Stimulated activated naive CD4-positive, alpha-beta T cell (primary cell): Measurements from ENCODE around the gene KLHDC7B.

Experiments used
- DNase-seq, 6 experiments: peaks; one replicate each; lab custom pipeline; 2025; lab: John Stamatoyannopoulos, UW

Gene KLHDC7B

DNA sequence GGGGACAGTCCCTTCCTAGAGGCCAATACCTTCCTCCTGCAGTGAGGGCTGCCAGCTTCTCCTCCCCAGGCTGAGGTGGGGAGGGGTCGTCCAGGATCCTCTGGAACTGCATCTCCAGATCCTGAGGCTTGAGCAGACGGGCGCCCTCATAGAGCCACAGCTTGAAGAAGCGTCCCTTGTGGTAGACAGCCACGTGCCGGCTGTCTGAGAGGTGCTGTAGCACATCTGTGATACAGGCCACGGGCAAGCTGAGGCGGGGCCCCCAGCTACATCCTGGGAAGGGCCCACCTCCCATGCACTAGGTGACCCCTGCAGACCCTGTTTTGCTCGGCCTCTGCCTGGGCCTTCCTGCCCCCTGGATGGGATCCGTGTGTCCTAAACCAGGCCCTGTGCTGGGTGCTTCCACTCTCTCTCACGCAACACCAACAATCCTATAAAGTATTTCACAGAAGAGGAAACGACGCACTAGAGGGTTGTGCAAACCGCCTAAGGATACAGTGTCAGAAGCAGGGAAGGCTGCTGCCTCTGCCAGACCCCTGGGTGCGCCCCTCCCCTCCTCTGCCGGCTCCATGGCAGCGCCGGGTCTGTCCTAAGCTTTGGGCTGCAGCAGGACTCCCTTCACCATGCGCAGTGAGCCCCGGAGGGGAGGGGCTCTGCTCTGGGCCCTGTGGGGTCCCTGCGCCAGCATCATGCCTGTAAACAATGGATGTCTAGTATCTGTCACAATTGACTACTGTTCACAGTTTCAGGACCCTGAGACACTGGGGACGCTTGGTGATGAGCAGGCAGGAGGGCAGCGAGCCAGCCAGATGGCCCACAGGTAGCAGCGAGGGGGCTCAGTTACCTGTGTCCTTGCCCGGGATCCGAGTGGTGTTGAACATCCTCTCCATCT, 28.0 kb downstream of the KLHDC7B start:
- DNase-seq = no peak

DNA sequence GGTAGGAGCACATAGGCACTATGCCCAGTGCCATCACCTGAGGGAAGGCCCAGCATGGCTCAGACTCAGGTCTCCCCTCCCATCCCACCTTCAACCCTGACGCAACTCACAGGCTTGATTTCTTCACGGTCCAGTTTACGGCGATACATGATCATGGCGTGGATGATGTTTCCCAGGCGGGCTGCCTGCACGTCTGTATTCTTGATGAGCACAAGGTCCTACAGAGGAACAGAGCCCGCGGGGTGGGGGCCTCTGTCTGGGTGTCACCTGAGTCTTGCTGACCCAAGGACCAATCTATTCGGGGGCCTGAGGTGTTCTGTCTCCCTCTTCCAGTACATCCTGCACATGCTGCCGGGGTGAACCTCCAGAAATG, 28.7 kb downstream of the KLHDC7B start:
- DNase-seq = no peak

DNA sequence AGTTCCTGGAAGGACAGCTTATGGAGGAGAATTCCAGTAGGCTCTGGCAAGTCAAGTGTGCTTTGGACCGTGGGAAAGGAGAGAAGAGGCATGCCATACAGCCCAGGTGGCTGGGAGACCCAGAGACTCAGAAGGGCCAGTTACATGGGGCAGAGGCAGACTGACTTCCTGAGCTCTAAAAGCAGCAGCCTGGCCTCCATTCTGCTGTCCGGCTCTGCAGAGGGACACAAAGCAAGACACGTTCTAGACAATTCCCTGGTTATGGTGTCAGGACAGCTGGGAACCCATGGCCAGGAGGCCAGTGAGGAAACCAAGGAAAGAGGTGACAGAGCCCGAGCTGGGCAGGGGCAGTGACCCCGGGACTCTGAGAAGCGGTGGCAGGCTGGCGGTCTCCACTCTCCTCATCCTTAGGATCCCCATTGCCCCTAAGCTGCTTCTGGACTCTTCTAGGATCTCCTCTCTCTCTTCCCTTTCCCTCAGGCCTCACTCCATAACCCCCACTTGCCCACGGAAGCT, 29.8 kb downstream of the KLHDC7B start:
- DNase-seq = no peak

DNA sequence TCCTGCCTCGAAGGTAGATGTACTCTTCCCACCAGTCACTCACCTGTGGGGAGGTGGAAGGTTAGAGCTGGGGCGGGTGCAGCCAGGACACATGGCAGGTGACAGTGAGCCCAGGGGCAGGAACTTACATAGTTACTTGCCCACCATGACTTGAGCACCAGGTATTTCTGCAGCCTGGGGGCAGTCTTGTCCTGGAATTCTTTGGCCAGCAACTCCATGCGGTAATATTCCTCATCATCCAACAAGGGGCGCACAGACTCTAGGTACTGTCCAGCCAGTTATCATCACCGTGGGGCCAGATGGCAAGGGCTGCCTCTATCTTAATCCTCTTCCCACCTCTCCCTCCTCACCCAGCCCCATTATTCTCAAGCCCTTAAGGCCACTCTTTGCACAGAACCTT, 30.4 kb downstream of the KLHDC7B start:
- DNase-seq = no peak

DNA sequence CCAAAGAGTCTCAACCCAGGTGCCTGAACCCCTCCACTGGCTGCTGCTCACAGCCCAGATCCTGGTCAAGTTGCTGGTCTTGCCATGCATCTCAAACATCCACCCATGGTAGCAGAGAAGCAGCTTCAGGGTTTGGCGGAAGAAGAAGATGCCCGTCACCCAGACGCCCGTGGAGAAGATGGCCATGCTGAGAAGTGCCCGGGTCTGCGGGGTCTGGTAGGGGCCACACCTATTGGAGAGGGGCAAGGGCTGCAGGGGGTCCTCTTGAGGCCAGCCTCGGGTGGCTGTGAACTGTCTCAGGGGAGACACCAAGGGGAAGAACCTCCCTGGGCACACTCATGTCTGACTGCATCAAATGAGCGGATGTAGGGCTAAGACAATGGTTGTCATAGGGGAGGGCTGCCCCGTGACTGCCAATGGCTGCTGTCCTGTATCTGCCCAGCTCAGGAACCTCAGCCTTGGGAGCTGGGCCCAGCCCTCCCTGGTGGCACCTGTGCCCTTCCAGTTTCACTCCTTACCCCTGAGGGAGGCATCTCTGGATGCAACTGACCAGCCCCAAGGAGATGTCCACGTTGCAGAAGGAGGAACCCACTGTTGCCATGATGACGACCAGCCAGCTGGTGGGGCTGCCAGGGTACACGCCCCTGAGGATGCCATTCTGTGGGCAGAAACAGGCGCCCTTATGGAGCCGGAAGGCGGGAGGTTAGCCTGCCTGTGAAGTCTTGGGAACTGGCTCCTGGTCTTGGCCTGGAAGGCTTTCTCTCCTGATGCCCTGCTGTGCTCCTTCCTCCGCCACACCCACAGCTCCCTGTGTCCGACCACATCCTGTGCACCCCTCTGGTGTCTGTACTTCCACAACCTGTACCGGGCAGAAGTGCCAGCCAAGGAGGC, 31.4 kb downstream of the KLHDC7B start:
- no peak for DNase-seq

DNA sequence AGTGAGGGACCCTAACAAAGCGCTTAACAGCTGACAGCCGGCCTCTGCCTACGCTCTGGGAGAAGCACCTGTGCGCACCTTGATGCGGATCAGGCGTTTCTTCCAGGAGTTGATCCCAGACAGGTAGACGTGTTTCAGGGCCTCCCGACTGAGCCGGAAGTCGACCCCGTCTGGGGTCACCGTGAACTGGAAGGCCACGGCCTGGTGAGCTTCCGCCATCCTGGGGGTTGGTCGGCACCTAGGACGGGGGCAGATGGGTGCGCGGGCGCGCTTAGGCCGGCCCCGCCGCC, 31.9 kb downstream of the KLHDC7B start:
- DNase-seq = no peak

DNA sequence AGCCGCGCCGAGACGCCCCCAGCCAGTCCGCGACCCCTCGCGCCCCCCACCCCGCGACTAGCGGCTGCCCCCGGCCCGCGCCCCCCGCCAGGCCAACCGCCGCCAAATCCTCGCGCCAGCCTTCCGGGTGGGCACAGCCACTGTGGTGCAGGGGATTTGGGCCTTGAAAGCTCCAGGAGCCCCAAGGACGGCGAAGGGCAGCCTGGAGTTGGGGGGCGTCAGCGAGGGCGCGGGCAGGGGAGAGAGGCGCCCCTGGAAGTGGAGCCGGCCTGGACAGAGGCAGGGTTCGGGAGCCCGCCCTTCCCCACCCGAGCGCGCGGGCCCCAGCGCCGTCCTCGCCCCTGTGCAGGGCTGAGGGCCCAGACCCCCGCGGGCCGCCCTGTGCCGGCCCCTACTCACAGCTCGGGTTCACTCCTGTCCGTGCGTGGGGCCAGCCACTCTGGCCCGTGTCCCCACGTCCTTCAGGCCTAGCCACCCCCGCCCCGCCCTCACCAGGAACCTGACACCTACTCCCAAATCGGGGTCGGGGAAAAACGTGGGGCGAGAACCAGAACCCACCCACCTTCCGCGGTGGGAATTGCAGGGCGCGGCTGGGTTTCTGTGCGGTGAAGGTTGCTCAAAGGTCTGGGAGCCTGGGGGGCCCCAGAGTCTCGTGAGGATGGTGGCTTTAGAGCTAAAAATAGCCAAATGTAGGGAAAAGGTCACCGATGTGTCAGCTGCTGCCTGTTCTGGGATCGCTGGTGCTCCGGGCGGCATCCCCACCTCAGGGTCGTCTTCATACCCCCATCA, 32.5 kb downstream of the KLHDC7B start, which contains the start of gene CPT1B:
CPT1B (minus strand) TSS at position 441 of the 789 bp plus-strand sequence. CDS start 512 bp downstream, outside the sequence.
- no peak for DNase-seq

DNA sequence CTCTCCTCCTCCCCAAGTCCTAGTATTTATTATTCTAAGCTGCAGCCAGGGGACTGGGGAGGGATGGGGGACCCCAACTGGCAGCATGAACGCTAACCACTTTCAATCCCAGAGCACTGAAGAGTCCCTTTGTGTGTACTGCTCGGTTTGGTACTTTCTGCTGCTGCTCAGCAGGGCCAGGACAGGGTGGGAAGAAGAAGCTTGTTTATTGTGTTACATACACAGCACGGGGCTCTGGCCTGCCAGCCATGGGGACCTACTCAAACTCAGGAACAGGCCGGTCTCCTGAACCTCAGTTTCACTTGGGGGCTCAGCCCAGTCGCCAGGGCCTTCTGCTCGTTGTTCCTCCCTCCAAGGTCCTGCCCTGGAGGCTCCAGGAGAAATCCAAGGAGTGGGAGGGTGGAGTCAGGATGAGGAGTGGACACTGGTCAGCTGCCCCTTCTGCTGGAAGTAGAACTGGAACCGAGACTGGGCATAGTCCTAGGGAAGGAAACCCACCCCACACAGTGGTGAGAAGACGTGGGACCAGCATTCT, 33.1 kb downstream of the KLHDC7B start:
- DNase-seq = no peak

DNA sequence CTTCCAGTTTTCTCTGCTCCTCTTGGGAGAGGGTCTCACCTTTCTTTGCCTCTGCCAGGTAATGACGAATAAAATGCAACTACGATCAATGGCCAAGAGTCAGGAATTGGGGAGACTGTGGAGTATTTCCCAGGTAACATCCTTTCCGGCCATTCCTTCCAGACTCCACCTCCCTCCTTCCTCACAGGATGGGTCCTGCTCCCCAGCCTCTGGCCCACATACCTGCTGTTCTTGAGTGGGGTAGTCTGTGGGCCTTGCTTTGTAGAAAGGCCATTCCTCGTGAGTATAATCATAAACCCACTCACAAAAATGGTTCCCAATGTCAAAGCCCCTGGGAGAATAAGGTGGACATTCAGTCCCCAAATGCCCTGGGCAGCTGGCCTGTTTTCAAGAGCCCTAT, 34.1 kb downstream of the KLHDC7B start:
- no peak for DNase-seq

DNA sequence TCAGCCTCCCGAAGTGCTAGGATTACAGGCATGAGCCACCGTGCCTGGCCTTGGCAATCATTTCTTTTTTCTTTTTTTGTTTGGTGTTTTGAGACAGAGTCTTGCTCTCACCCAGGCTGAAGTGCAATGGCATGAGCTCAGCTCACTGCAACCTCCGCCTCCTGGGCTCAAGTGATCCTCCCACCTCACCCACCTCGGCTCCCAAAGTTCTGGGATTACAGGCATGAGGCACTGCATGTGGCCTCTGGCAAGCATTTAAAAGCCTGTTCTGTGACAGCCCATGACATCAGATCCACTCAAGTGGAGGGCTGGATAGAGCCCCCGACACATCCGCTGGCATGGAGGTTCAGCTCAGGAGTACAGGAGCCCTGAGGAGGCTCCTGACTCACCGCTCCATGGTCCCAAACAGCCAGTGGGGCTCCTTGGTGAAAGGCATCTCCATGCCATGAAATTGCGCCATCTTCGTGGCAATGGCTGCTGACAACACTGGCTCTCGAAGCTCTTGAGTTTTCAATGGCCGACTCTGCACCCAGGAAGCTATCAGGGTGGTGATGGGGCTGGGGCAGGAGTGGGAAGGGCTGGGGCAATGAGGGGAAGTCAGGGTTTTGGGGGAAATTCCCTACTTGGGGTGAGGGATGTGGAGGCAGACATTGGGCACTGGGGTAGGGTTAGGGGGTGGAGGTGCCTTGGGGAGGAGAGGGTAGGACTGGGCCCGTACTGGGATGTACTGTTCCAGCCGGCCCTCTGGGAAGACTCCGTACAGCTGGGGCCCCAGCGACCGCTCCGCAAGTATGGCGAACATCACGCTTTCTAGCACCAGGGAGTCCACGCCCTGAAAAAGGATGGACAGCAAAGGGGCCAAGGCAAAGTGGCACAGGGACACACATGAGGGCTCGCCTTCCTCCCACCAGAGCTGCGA, 35.6 kb downstream of the KLHDC7B start:
- no peak for DNase-seq

DNA sequence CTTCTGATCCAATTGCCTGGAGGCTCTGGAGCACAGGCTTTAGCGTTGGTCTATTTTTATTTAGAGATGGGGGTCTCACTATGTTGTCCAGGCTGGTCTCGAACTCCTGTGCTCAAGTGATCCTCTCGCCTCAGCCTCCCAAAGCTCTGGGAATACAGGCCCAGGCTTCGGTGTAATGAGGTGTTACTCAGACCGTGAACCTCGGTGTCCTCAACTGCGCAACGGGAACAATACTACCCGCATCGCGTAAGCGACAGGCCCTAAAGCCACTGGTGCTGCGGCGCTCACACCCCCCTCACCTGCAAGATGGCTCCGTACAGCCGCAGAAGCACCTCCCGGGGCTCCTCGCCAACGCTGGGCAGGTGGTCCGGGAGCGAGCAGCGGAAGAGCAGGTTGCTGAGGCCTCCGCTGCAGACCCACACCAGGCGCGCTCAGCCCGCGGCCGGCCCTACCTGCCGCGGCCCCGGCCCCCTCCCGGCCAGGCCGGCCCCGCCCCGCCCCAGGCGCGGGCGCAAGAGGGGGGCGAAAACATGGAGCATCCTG, 36.3 kb downstream of the KLHDC7B start:
- peak in 1 of 6 experiments; percentile 63 for DNase-seq

DNA sequence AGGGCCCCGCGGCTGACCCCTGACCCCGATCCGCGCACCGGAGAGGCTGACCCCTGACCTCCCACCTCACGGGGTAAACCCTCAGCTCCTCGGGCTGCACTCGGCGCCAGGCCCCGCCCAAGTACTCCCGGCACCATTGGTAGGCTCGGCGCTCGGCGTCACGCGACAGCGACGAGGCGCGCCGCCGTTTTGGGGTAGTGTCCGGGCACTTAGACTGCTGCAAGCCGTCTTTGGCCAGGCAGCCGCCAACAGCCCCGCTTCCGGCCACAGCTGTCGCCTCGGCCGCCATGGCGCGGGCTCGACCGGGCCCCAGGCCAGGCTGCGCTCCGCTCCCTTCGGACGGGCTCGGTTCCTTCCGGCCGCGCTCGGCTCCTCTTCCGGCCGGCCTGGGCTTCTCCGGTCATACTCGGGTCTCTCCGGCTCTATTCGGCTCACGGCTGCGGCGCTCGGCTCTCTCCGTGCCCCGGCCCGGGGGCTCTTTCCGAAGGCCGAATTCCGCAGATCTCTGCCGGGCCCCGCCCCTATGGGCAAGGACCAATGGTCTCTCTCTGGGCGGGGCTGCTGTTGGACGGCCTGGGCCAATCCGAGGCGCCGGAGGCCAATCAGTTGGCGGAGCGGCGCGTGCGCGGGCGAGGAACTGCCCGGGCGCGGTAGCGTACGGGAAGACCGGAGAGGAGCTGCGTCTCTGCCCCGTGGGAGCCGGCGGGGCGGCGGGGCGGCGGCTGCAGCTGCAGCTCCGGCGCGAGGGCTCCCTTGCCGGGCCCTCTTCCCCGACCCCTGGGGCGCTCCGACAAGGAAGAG, 37.0 kb downstream of the KLHDC7B start, which contains the start of gene CHKB:
CHKB (minus strand) TSS at position 357 of the 801 bp plus-strand sequence; CDS start at position 289, 68 bp downstream.
- peak; percentile 94 to 99 (median 97) for DNase-seq

DNA sequence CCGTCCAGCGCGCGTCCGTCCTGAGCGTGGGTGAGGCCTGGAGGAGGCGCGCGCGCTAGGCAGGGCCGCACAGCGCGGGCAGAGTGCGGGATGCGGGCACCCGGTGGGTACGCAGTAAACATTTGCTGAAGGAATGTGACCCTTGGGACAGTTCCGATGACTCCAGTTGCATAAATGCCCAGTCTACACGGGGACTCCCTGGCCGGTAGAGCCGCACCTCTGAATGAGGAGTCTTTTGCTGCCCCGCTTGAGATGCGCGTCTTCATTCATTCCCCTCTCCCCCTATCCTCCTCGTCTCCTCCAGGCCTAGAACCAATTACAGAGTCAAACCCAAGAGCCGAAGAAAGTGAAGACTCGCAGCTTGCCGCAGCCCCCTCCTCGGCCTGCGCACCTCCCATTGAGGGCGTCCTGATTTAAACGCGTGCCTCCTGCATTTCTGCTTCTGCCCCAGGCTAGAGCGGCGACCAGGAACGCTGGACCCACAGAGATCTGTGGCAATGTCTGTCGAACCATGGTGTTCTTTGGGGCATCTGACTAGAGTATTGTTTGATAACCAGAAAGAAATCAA, 37.7 kb downstream of the KLHDC7B start:
- no peak for DNase-seq

DNA sequence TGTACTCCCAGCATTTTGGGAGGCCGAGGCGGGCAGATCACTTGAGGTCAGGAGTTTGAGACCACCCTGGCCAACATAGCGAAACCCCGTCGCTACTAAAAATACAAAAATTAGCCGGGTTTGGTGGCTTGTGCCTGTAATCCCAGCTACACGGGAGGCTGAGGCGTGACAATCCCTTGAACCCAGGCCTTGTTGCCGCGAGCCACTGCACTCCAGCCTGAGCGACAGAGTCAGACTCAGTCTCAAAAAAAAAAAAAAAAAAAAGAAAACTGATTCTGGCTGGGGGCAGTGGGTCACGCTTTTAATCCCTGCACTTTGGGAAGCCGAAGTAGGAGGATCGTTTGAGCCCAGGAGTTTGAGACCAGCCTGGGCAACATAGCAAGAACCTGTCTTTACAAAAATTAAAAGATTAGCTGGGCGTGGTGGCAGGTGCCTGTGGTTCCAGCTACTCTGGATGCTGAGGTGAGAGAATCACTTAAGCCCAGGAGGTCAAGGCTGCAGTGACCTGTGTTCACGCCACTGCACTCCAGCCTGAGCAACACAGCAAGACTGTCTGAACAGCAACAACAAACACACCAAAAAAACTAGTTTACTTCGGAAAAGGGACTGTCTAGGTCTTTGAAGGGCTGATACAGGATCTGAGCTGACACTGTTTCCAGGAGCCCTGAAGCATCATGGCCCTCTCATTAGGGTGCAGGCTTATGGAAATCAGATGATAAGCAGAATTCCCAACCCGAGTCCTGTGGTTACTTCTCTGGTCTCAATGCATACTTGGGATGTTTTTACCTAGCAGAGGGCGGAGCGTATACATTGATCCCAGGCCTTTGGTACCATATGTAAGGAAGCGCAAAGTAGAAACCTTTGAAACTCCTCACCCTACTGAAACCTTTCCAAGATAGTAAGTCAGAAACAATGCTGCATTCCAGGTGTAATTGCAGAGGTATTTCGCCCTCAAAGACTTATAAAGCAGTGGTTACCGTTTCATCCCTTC, 38.7 kb downstream of the KLHDC7B start:
- no peak for DNase-seq

DNA sequence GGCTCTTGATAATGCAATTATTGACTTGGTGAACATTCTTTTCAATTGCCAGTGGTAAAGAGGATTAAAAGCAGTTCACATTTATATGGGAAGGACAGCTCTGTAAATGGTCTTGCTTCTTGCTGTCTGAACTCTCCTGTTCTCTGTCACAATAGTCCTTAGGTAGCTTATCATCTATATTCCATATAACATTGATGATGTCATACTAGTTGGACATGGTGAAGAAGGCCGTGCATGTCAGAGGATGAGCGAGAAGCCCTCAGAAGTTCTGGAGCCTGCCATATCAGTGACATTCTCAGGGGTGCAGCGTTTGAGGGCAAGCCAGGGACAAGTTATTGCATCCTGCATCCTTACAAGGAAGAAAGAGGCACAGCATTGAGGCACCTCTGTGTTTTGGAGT, 39.5 kb downstream of the KLHDC7B start:
- DNase-seq = no peak

DNA sequence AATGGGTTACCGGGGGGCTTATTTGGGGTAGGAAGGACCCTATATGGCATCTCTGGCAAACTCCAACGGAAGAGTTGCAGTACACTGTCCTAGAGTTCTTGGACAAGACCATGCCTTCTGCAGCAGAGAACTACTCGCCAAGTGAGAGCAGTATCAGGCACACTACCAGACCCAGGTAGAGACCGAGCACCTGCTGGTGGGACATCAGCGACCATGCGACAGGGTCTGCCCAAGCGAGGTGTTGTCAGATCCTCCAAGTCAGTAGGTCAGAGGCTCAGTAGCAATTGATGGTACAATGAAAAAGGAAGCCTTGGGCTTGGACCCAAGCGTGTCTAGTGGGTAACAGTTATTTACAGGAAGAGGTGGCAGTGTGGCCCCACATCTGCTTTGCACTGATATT, 40.1 kb downstream of the KLHDC7B start:
- no peak for DNase-seq

DNA sequence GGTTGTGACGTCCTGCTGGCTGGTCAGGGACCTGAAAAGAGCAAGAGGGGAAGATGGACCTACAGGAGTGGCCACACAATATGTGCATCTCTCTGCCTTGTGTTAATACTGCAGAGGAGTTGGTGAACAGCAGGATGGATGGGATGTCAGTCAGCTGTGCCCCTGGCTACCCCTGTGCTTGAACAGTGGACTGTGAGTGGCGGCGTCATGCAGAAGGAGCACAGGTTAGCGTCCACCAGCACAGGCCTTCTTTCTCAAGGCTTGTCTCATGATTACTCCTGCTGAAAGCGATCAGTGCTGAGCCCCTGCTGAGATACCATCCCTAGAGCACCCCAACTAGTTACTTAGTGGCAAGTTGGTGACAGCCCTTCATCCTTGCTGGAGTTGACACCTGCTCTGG, 40.7 kb downstream of the KLHDC7B start:
- no peak for DNase-seq

DNA sequence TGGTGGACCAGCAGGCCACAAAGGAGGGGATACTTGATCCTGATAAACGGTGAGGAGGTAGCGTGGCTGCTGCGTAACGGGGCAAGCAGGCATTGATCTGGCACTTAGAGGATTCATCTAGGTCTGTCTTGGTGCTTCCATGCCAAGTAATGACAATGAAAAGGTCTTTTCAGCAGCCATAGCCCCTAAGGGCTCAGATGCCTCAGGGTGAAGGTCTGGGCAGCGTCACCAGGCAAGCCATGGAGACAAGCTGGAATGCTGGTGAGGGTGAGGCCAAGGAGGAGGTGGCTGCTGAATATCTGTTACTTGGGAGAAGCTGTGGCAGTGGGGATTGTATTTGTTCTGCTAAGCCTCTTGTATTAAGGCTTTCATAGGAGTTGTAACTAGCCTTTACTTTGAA, 41.7 kb downstream of the KLHDC7B start:
- DNase-seq = no peak
